Measurements from ENCODE around the gene AGAP9. TPM values are rescaled to one million over a fixed set of nuclear protein-coding genes. Genes with fewer than 3 reads are reported as not detected.
"Not testable (repeated sequence)": the region's sequence is repeated elsewhere in the genome, so short reads cannot be mapped to it uniquely, and the experiment has no call there.

AGAP9 gene
- total RNA-seq, 1 experiment from 2014 or later = 7.4 TPM

GRCh38 chr10:47461261-47461687, 62.2 kb downstream of the AGAP9 start:
- H2AFZ ChIP-seq (ENCODE audit: low read depth, low read length, poor library complexity, severe bottlenecking); POLR2A ChIA-PET; BruUV-seq (replicated peaks); H3K27ac ChIP-seq (ENCODE audit: low read depth, low read length); H3K9me2 ChIP-seq (ENCODE audit: insufficient read depth); H3K36me3 ChIP-seq (ENCODE audit: control insufficient read depth in 1 of 2, insufficient read depth in 2 of 2, low read length in 2 of 2); H4K20me1 ChIP-seq (ENCODE audit: insufficient read depth); RAD21 ChIA-PET (ENCODE audit: low non-redundant PET in 1 of 2, low total read pairs in 2 of 2, uncharacterized antibody in 2 of 2, unreplicated experiment in 2 of 2); H3K9me3 ChIP-seq (ENCODE audit: control insufficient read depth in 1 of 2, insufficient read depth in 1 of 2, low read depth in 1 of 2, low read length in 2 of 2); H3K27me3 ChIP-seq (ENCODE audit: insufficient read depth, low read length); CTCF ChIA-PET; H3K79me2 ChIP-seq (ENCODE audit: insufficient read depth, low read length); intact Hi-C loops (cut with micrococcal nuclease): not testable (repeated sequence)
- DNase-seq (ENCODE audit: low read depth, low spot score) (peak; percentile 40), ATAC-seq (peak; percentile 65)
- TF ChIP-seq EGR1 (IDR thresholded peaks at IDR 0.05; ENCODE audit: low read depth) = peak; percentile 75
- TF ChIP-seq RAD21 (IDR thresholded peaks at IDR 0.05; ENCODE audit: low read depth) = peak; percentile 42
- peak; percentile 24 to 67 (median 28); a peak in 3 of 6 replicates for TF ChIP-seq CTCF (IDR thresholded peaks at IDR 0.05 in 2 of 3, conservative IDR thresholded peaks at IDR 0.05 in 1 of 3; ENCODE audit: borderline replicate concordance in 1 of 3, insufficient read depth in 1 of 3, low read depth in 2 of 3, low read length in 2 of 3)
- H3K4me2 ChIP-seq (ENCODE audit: low read length) = peak overlapping the region; percentile 65
- peak overlapping the region in 1 of 2 experiments; percentile 37; a peak in 2 of 4 replicates for H3K4me3 ChIP-seq (replicated peaks in 1 of 2; ENCODE audit: low read depth in 1 of 2, low read length in 2 of 2)
- H3K9ac ChIP-seq (ENCODE audit: low read length) = peak overlapping the region; percentile 36
- H3K4me1 ChIP-seq (ENCODE audit: control insufficient read depth in 1 of 2, insufficient read depth in 2 of 2, low read length in 2 of 2) = peaks cover 3 to 28% of the 10 kb centered on the region in 2 experiments

DNA sequence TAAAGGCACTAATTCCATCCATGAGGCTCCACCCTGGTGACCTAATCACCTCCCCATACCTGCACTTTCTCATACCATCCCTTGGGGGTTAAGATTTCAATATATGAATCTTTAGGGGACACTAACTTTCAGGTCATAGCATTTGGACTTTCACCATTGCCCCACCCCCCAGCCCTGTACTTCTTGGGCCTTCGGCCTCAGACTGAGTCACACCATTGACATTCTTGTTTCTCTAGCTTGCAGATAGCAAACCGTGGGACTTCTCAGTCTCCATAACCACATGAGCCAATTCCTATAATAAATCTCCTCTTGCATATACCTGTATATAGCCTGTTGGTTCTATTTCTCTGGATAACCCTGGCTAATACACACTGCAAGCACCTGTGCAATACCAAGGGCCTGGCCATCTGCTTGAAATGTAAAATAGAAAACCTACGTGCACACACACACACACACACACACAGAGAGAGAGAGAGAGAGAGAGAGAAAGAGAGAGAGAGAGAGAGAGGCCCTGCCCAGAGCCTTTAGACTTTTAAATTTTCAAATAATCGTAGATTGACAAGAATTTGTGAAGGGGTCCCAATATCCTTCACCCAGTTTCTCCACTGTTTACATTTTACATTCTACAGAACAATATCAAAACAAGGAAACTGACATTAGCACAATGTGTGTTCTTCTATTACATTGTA, 64.8 kb downstream of the AGAP9 start:
- intact Hi-C loops (cut with micrococcal nuclease) = no loop called here
- H3K36me3 ChIP-seq (ENCODE audit: control insufficient read depth in 1 of 2, insufficient read depth in 2 of 2, low read length in 2 of 2) = no peaks in the 10 kb centered on the region
- H3K4me3 ChIP-seq (replicated peaks in 1 of 2; ENCODE audit: low read depth in 1 of 2, low read length in 2 of 2) = no peak overlapping the region
- H3K27me3 ChIP-seq (ENCODE audit: insufficient read depth, low read length) = no peaks in the 10 kb centered on the region
- CTCF ChIA-PET = no interaction called here
- no peaks in the 10 kb centered on the region for H3K9me3 ChIP-seq (ENCODE audit: control insufficient read depth in 1 of 2, insufficient read depth in 1 of 2, low read depth in 1 of 2, low read length in 2 of 2)
- no peak overlapping the region for H3K27ac ChIP-seq (ENCODE audit: low read depth, low read length)
- RAD21 ChIA-PET (ENCODE audit: low non-redundant PET in 1 of 2, low total read pairs in 2 of 2, uncharacterized antibody in 2 of 2, unreplicated experiment in 2 of 2) = no interaction called here
- H3K4me2 ChIP-seq (ENCODE audit: low read length) = peak overlapping the region; percentile 37
- H3K79me2 ChIP-seq (ENCODE audit: insufficient read depth, low read length) = no peaks in the 10 kb centered on the region
- no peak for TF ChIP-seq YY1 (IDR thresholded peaks at IDR 0.05; ENCODE audit: extremely low read depth, insufficient replicate concordance, low read depth, low read length)
- TF ChIP-seq, protein P1, sequence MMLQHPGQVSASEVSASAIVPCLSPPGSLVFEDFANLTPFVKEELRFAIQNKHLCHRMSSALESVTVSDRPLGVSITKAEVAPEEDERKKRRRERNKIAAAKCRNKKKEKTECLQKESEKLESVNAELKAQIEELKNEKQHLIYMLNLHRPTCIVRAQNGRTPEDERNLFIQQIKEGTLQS (IDR thresholded peaks at IDR 0.05) = no peak
- TF ChIP-seq CTCF (IDR thresholded peaks at IDR 0.05 in 2 of 3, conservative IDR thresholded peaks at IDR 0.05 in 1 of 3; ENCODE audit: borderline replicate concordance in 1 of 3, insufficient read depth in 1 of 3, low read depth in 2 of 3, low read length in 2 of 3) = no peak
- no peak for TF ChIP-seq POLR2AphosphoS5 (IDR thresholded peaks at IDR 0.05; ENCODE audit: low read depth, low read length)
- TF ChIP-seq, protein P2, sequence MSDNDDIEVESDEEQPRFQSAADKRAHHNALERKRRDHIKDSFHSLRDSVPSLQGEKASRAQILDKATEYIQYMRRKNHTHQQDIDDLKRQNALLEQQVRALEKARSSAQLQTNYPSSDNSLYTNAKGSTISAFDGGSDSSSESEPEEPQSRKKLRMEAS (IDR thresholded peaks at IDR 0.05) = no peak
- TF ChIP-seq SIN3A (IDR thresholded peaks at IDR 0.05; ENCODE audit: low read depth) = no peak
- no peak for TF ChIP-seq ZFX (IDR thresholded peaks at IDR 0.05)
- TF ChIP-seq TCF7L2 (IDR thresholded peaks at IDR 0.05; ENCODE audit: borderline replicate concordance, extremely low read depth, insufficient read depth, insufficient read length) = no peak
- BruUV-seq (replicated peaks) = no TSS peak
- POLR2A ChIA-PET = no interaction called here
- no peak overlapping the region for H3K9ac ChIP-seq (ENCODE audit: low read length)
- DNase-seq (ENCODE audit: low read depth, low spot score) (no peak), ATAC-seq (no peak)
- H2AFZ ChIP-seq (ENCODE audit: low read depth, low read length, poor library complexity, severe bottlenecking) = peak overlapping the region; percentile 21
- no peaks in the 10 kb centered on the region for H3K9me2 ChIP-seq (ENCODE audit: insufficient read depth)
- H4K20me1 ChIP-seq (ENCODE audit: insufficient read depth) = no peaks in the 10 kb centered on the region
- H3K4me1 ChIP-seq (ENCODE audit: control insufficient read depth in 1 of 2, insufficient read depth in 2 of 2, low read length in 2 of 2) = peaks cover 3 to 23% of the 10 kb centered on the region in 2 experiments
